ENCODE measurements around the gene HYI.

HYI gene

DNA sequence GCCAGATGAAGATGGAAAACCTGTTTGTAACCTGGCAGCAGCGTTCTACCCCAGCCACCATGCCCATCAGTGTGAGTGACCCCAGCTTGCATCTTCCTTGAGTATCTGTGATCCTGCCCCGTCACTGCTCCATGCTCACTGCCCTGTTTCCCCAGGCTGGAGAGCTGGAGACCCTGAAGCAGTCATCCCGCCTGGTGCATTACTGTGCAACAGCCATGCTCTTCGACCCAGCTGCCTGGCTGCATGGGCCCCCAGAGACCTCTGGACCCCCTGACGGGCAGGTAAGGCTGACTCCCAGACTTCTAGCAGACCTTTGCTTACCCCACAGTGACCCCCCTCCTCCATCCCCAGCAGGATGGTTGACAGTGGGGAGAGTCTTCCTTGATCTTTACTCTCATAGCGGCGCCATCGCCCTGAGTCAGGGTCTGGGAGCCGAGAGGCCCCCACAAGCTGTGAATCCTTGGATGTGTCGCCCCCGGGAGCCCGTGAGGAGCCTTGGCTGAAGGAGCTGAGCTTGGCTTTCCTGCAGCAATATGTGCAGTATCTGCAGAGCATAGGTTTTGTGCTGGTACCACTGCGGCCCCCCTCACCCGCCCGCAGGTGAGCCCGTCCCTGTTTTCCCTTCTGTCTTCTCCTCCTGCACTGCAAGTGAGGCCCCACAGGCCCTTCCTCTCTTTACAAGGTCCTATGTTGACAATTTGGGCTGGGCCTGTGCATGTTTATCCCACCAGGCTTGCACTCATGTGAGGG, 10.4 kb downstream of the HYI start:
- no peak for FAIRE-seq

- FAIRE-seq, result no peak
Measured at GRCh38 chr1:43442756-43443155, 11.0 kb downstream of the HYI start.

- FAIRE-seq, result no peak
Measured at GRCh38 chr1:43441894-43442637, 11.7 kb downstream of the HYI start.

GRCh38 chr1:43441166-43441893, 12.4 kb downstream of the HYI start:
- no peak for FAIRE-seq

- FAIRE-seq, result no peak
Measured at GRCh38 chr1:43440358-43440757, 13.4 kb downstream of the HYI start.

- FAIRE-seq, result no peak
Measured at GRCh38 chr1:43439781-43440180, 13.9 kb downstream of the HYI start.

DNA sequence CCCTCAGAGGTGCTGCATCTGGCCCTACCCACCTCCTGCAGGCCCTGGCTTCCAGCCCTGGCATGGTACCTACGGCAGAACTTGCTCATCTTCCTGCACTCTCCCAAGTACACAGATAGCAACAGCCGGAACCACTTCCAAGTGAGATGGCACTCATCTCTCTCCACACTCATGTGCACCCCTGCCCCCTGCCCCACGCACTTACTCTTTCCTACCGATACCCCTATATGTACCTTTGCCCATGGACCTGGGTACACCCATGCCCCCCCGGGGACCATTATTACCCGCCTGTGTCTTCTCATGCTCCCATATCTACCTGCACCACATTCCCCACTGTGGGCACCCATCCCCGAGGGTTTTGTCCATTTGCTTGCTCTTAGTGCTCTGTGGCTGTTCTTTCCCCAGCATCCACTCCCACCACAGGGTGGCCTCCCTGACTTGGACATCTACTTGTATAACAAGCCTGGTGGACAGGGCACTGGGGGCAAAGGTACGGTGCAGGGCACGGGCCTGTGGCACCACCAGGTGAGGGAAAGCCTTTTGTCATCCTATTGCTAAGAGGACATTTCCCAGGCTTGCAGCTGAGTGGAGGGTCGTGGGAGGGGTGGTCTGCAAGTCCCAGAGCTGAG, 14.7 kb downstream of the HYI start:
- FAIRE-seq, result no peak

DNA sequence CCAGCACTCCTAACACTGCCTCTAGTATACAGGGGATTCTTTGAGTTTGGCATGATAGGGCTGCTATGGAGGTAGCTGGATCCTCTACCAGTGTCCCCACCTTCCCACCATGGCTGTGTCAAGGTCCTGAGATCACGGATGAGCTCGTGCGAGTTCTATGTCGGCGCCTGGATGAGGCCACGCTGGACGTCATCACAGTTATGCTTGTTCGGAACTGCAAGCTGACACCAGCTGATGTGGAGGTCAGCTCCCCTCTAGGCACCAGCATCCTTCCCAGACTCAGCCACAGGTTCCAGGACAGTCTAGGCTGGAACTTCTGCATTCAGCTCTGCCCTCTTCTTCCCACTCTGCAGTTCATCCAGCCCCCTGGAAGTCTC, 15.2 kb downstream of the HYI start:
- no peak for FAIRE-seq

GRCh38 chr1:43438006-43438405, 15.7 kb downstream of the HYI start:
- FAIRE-seq, result no peak

DNA sequence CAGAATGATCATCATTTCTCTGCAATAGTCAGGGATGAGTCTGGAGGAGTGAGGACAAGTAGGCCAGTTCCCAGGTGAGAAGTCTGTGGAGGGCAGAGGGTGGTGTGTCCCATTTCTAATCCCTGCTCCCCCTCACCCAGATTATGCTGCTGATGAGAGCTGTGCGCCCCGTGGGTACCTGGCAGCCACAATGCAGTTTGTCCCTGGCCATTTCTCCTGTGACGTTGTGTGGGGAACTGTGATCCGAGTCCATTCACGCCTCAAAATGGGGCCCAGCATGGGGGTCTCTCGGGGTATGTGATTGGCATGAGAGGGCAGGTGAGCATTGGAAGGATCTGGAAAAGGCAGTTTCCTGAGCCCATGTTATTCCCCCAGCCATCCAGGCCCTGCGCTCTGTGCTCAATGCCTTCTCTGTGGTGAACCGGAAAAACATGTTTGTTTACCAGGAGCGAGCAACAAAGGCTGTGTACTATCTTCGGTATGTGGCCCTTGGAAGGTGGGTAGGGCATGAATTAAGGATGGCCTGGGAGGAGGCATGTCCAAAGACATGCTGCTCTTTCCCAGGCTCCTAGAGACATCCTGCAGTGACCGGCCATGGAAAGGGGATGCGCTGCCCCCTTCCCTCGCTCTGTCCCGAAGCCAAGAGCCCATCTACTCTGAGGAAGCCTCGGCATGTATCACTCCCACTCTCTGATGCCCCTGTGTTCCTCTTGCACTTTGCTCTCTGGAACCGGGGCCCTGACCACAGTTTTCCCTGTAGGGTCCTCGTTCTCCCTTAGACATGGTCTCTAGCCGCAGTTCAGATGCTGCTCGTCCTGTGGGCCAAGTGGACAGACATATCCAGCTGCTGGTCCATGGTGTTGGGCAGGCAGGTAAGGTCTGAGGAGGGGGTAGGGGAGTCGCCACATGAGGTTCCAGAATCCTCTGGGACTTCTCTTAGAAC, 16.4 kb downstream of the HYI start:
- FAIRE-seq, result no peak

GRCh38 chr1:43436371-43436770, 17.4 kb downstream of the HYI start:
- no peak for FAIRE-seq

DNA sequence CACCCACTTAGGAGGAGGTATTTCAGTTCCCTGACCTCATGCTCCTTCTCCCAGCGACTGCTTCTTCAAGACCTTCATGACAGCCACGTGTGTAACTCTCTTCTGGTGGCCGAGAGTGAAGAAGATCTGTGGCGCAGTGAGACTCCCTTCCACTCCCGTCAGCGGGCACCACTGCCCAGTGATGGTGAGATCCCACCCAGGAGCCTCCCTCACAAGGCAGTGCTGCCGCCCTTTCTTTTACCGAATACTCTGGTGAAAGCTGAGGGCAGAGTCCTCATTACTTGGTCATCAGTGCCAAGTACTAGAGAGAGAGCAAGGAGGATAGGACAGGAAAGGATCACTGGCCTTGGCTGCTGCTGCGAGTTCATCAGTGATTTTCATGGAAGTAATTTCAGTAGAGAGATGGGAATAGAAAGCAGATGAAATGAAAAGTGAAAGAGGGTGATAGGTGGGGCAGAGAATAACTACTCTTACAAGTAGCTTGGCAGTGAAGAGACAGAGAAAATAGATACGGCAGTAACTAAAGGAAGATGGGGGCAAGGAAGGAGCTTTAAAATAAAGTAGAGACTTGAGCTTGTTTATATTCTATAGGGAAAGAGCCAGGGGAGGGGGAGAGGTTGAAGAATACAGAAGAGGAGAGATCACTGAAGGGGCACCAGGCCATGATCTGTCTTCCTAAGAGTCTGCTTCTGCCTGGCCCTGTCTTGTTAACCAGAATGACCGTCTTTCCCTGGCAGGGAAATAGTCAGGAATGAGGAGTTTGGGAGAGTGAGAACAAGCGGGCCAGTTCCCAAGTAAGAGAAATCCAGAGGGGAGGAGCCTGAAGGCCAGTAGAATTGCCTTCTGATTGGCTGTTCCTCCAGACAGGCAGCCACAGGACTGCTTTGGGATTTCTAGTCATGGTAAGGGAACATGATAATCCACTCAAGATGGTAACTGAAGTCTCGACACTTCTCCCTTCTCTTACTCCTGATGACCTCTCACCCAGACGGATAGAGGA, 18.3 kb downstream of the HYI start:
- FAIRE-seq, result no peak

- no peak for FAIRE-seq
Measured at GRCh38 chr1:43434256-43434655, 19.5 kb downstream of the HYI start.

GRCh38 chr1:43432907-43433306, 20.8 kb downstream of the HYI start:
- FAIRE-seq, result no peak

DNA sequence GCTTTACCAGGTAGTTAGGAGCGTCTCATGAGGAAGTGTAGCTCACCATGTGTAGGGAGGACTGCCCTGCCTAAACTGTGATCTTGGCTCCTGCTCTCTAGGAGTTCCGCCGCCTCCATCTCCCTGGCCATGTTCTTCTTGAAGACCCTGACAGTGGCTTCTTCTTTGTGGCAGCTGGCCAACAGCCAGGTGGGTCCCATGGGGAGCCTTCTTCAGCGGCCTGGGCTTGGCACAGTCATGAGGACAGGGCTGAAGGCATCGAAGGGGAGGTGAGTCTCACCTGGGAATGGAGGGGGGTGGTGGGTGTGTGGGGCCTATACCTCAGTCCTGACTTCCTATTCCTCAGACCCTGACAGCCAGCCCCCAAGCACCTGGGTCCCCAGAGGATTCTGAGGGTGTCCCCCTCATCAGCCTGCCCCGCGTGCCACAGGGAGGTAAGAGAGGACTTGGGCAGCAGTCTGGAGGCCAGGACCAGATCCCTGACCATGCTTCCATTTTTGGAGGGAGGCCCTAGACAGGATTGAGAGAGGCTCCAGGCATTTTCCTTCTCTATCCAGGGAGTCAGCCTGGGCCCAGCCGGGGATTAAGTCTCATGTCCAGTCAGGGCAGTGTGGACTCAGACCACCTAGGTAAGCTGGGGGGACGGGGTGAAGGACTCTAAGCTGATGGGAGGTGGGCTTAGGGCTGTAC, 21.4 kb downstream of the HYI start:
- FAIRE-seq, result no peak

- no peak for FAIRE-seq
Measured at GRCh38 chr1:43431676-43432075, 22.1 kb downstream of the HYI start.

GRCh38 chr1:43430831-43431230, 22.9 kb downstream of the HYI start:
- FAIRE-seq, result no peak

DNA sequence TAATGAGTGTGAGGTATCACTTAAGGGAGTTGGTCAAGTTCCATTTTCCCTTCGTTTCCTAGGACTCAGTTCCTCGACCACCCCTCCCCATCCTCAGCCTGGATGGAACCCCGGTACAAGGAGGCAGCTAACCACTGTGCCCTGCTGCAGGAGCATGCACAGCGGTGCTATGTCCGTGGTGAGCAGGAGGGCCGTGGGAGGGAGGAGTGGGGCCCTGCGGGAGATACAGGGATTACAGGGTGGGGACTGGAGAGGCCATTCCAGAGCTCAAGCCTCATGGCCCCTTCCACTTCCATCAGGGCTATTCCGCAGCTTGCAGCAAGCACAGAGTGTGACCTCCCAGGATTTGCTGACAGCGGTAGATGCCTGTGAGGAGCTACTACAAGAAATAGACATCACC, 25.8 kb downstream of the HYI start:
- no peak for FAIRE-seq

GRCh38 chr1:43427524-43427923, 26.2 kb downstream of the HYI start:
- no peak for FAIRE-seq

DNA sequence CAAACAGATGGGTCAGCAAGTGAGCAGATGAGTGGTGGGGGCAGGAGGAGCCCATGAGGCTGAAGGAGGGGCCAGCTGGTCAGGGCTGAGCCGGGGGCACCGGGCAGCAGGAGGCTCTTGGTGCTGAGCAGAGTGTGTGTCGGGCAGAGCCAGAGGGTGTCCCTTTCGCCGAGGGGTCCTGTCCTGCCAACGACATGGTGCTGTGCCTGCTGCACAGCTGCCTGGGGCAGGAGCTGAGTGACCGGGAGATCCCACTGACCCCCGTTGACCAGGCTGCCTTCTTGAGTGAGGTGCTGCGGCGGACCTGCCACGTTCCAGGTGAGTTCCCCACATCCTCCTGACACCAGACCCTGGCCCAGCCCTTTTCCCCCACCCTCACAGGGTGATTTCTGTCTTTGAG, 27.5 kb downstream of the HYI start:
- FAIRE-seq, result no peak
